ENCODE data around the gene DIAPH3.

GRCh38 chr13:59715611-59716010 is 448.1 kb downstream of the DIAPH3 start:
- TF ChIP-seq CTCF (tag by site-specific recombination; IDR thresholded peaks at IDR 0.05) (no peak), REST (tag by site-specific recombination; IDR thresholded peaks at IDR 0.05) (no peak), BCL11A (tag by site-specific recombination; IDR thresholded peaks at IDR 0.05; ENCODE audit: low read depth) (no peak), ZNF221 (tag by site-specific recombination; IDR thresholded peaks at IDR 0.05; ENCODE audit: borderline replicate concordance) (no peak), ZNF555 (tag by site-specific recombination; conservative IDR thresholded peaks at IDR 0.05) (no peak), PBX3 (CRISPR knock-in tag; IDR thresholded peaks at IDR 0.05) (no peak), ZNF501 (tag by site-specific recombination; IDR thresholded peaks at IDR 0.05) (no peak), ZNF792 (tag by site-specific recombination; IDR thresholded peaks at IDR 0.05) (no peak), ZEB2 (tag by site-specific recombination; IDR thresholded peaks at IDR 0.05) (no peak)
